IMR-90 (cell line): ENCODE results near the gene NPPA. TPM values are rescaled to one million over a fixed set of nuclear protein-coding genes. Genes with fewer than 3 reads are reported as not detected.

Source experiments
- ATAC-seq: fragments of 200-7000 bp; cut with Tn5 transposase; 2 replicates; pipeline ENCODE4 v1.9.1; 2020; ENCODE audit warnings: low read depth, mild to moderate bottlenecking, moderate library complexity
- BruUV-seq: library from RNA; stranded (reverse); fragments of 400-500 nt; replicated peaks from 2 replicates; lab custom pipeline; 2021; lab: Mats Ljungman, UMichigan
- CTCF ChIA-PET: fragments of 300-600 bp; formaldehyde crosslinking; extraction: SDS; loops from one replicate; lab custom pipeline; 2021; ENCODE audit warnings: antibody characterized with exemption; lab: Yijun Ruan, JAX
- POLR2A ChIA-PET: fragments of 300-600 bp; sonication (Branson Sonifier 250); formaldehyde crosslinking; loops from one replicate; lab custom pipeline; 2022; ENCODE audit warnings: antibody characterized with exemption; ENCODE audit not compliant: unreplicated experiment; lab: Charles Lee
- DNase-seq: peaks from one replicate; pipeline ENCODE4 v3.0.0; 2013
- H2AFZ ChIP-seq: replicated peaks from 2 replicates; pipeline ENCODE3; 2013; ENCODE audit warnings: low read length, mild to moderate bottlenecking; ENCODE audit not compliant: poor library complexity
- H2AK5ac ChIP-seq: 2 replicates; pipeline ENCODE4 v1.6.1; 2013; ENCODE audit warnings: low read depth, low read length, inconsistent platforms
- H2AK9ac ChIP-seq: replicated peaks from 2 replicates; pipeline ENCODE3; 2013; ENCODE audit warnings: mild to moderate bottlenecking, low read depth, low read length, moderate library complexity; ENCODE audit not compliant: poor library complexity
- H2BK120ac ChIP-seq: 2 replicates; pipeline ENCODE4 v1.6.1; 2013; ENCODE audit warnings: low read depth, low read length, inconsistent platforms
- H2BK15ac ChIP-seq: 3 replicates; pipeline ENCODE4 v1.6.1; 2013; ENCODE audit warnings: low read depth, low read length, inconsistent platforms
- H2BK20ac ChIP-seq: 2 replicates; pipeline ENCODE4 v1.6.1; 2013; ENCODE audit warnings: low read depth, mild to moderate bottlenecking, inconsistent platforms, low read length, moderate library complexity
- H2BK5ac ChIP-seq: 2 replicates; pipeline ENCODE4 v1.6.1; 2013; ENCODE audit warnings: mild to moderate bottlenecking, low read depth, low read length, inconsistent platforms; ENCODE audit not compliant: poor library complexity, severe bottlenecking
- H3K14ac ChIP-seq: replicated peaks from 2 replicates; pipeline ENCODE4 v1.6.1; 2013; ENCODE audit warnings: low read depth, low read length, inconsistent platforms
- H3K18ac ChIP-seq: 2 replicates; pipeline ENCODE4 v1.6.1; 2013; ENCODE audit warnings: low read depth, low read length, control low read depth
- H3K23ac ChIP-seq: 2 replicates; pipeline ENCODE4 v1.6.1; 2013; ENCODE audit warnings: low read depth, low read length, inconsistent platforms
- H3K27ac ChIP-seq: 2 replicates; pipeline ENCODE4 v1.5.1; 2013; ENCODE audit warnings: mild to moderate bottlenecking, control low read depth, low read length; ENCODE audit not compliant: insufficient read depth
- H3K27me3 ChIP-seq: 2 replicates; pipeline ENCODE4 v1.6.1; 2013; ENCODE audit warnings: low read length; ENCODE audit not compliant: control insufficient read depth, insufficient read depth
- H3K36me3 ChIP-seq: 2 replicates; pipeline ENCODE4 v1.6.1; 2013; ENCODE audit warnings: low read length, mixed read lengths; ENCODE audit not compliant: control insufficient read depth, insufficient read depth
- H3K4ac ChIP-seq: 2 replicates; pipeline ENCODE4 v1.6.1; 2013; ENCODE audit warnings: low read depth, low read length, inconsistent platforms
- H3K4me1 ChIP-seq: 2 replicates; pipeline ENCODE4 v1.6.1; 2013; ENCODE audit warnings: low read length, mixed read lengths; ENCODE audit not compliant: control insufficient read depth, insufficient read depth
- H3K4me2 ChIP-seq: 2 replicates; pipeline ENCODE4 v1.6.1; 2013; ENCODE audit warnings: low read depth, mild to moderate bottlenecking, control low read depth, low read length, moderate library complexity
- H3K4me3 ChIP-seq: 2 replicates; pipeline ENCODE4 v1.5.1; 2013; ENCODE audit warnings: low read depth, mild to moderate bottlenecking, control low read depth, low read length, moderate library complexity; ENCODE audit not compliant: insufficient read depth
- H3K56ac ChIP-seq: 2 replicates; pipeline ENCODE4 v1.6.1; 2013; ENCODE audit warnings: low read length, inconsistent platforms; ENCODE audit not compliant: insufficient read depth; ENCODE audit errors: extremely low read depth
- H3K79me1 ChIP-seq, 2 experiments: 2 replicates each; pipeline ENCODE4 v1.6.1; 2013; ENCODE audit warnings: low read length in 2 of 2, inconsistent platforms in 1 of 2, low read depth in 1 of 2
- H3K9ac ChIP-seq: 2 replicates; pipeline ENCODE4 v1.6.1; 2013; ENCODE audit warnings: low read depth, low read length, control low read depth
- H3K9me1 ChIP-seq: 2 replicates; pipeline ENCODE4 v1.6.1; 2013; ENCODE audit warnings: low read length, inconsistent platforms; ENCODE audit not compliant: insufficient read depth
- H3K9me3 ChIP-seq: 2 replicates; pipeline ENCODE4 v1.6.1; 2013; ENCODE audit warnings: low read length; ENCODE audit not compliant: control insufficient read depth, insufficient read depth
- H4K20me1 ChIP-seq: 2 replicates; pipeline ENCODE4 v1.6.1; 2013; ENCODE audit warnings: low read length, inconsistent platforms; ENCODE audit not compliant: insufficient read depth
- H4K5ac ChIP-seq: 2 replicates; pipeline ENCODE4 v1.6.1; 2013; ENCODE audit warnings: mild to moderate bottlenecking, low read depth, low read length, control low read depth
- H4K8ac ChIP-seq, 2 experiments: 2 replicates each; pipeline ENCODE4 v1.6.1; 2013; ENCODE audit warnings: low read depth in 2 of 2, low read length in 2 of 2, control low read depth in 1 of 2, inconsistent platforms in 1 of 2
- H4K91ac ChIP-seq: 2 replicates; pipeline ENCODE4 v1.6.1; 2013; ENCODE audit warnings: low read depth, low read length, inconsistent platforms; ENCODE audit not compliant: insufficient read depth
- FOS ChIP-seq: fragments of 150-350 bp; IDR thresholded peaks from 2 replicates; pipeline ENCODE4 v1.6.1; 2016; ENCODE audit warnings: low read depth, low read length
- POLR2A ChIP-seq: IDR thresholded peaks from 2 replicates; pipeline ENCODE4 v1.6.1; 2012; ENCODE audit warnings: mild to moderate bottlenecking, low read depth, low read length
- WGBS, 2 experiments: methylation state at CpG; one replicate each; pipeline versions ENCODE4 v1.1.5 to v1.1.7; 2013; ENCODE audit warnings: missing lambda C conversion rate in 2 of 2; ENCODE audit not compliant: insufficient read length in 1 of 2; ENCODE audit errors: extremely low coverage in 2 of 2; 5-methylcytosine and 5-hydroxymethylcytosine counted together
- dilution Hi-C: fragments of 300-500 bp; cut with HindIII; formaldehyde crosslinking; loops from one replicate; pipeline ENCODE4 v1.14.3; 2018; ENCODE audit warnings: low sequenced_read_pairs; ENCODE audit not compliant: unreplicated experiment
- in situ Hi-C: fragments of 300-500 bp; cut with MboI; formaldehyde crosslinking; loops from 3 replicates; pipeline ENCODE4 v1.14.3; 2019; ENCODE audit warnings: low sequenced_read_pairs, inconsistent platforms, mixed read lengths
- intact Hi-C: fragments of 100-400 bp; cut with micrococcal nuclease; formaldehyde crosslinking; loops from 2 replicates; pipeline ENCODE4 v1.10.0; 2022
- polyA plus RNA-seq, 3 experiments: library from polyadenylated mRNA; depleted of rRNA; stranded (reverse); fragments of >200 nt; gene quantifications; 2 replicates each; pipeline ENCODE4 v1.2.3, GENCODE V29; 2012; ENCODE audit warnings: low replicate concordance in 1 of 3
- total RNA-seq: library from RNA; depleted of rRNA; stranded (reverse); fragments of >200 nt; gene quantifications from 2 replicates; pipeline ENCODE4 v1.2.3, GENCODE V29; 2012

NPPA gene
- total and polyA plus RNA-seq, 2 of the 4 experiments (the other 2 are of a cell fraction), result not detected

DNA sequence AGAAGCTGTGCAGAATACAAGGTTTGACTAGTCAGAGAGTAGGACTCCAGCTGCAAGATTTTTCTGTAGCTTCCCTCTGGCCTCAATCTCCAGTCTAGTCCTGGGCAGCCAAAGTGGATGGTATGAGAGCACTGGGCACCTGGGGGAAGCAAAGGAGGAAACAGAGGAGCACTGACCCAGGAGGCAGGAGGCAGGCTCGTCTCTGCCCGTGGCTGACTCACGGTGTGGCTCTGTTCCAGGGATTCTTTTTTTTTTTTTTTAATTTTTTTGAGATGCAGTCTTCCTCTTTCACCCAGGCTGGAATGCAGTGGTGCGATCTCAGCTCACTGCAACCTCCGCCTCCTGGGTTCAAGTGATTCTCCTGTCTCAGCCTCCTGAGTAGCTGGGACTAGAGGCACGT lies 15.3 kb upstream of the NPPA start:
- BruUV-seq, result no TSS peak
- Histone ChIP-seq H3K4me1 (0 out of 2 replicates have a peak, but pooled peaks cover 1% of the 10 kb centered on the region), H2BK5ac (no peak overlapping the region), H3K4me2 (no peak overlapping the region), H2AFZ (no peak overlapping the region), H4K5ac (no peak overlapping the region), H4K91ac (no peak overlapping the region), H3K56ac (no peak overlapping the region), H3K27ac (no peak overlapping the region), H3K14ac (no peak overlapping the region), H3K4ac (no peak overlapping the region), H2BK15ac (no peak overlapping the region), H3K27me3 (peaks cover 24% of the 10 kb centered on the region), H3K36me3 (no peaks in the 10 kb centered on the region), H3K79me1 (no peaks in the 10 kb centered on the region), H3K18ac (no peak overlapping the region), H2BK20ac (no peak overlapping the region), H3K9ac (no peak overlapping the region), H2AK9ac (no peak overlapping the region), H4K20me1 (no peaks in the 10 kb centered on the region), H2BK120ac (no peak overlapping the region), H3K9me1 (peaks cover 4% of the 10 kb centered on the region; the same call in 1 of the 2 replicates), H3K23ac (no peak overlapping the region), H3K9me3 (no peaks in the 10 kb centered on the region), H2AK5ac (no peak overlapping the region), H4K8ac (no peak overlapping the region), H3K4me3 (no peak overlapping the region)
- intact Hi-C loops (no loop called here), in situ Hi-C loops (no loop called here), dilution Hi-C loops (no loop called here)
- no CpG with 5 or more reads among the region's 6 CpGs for WGBS, 2 experiments
- ATAC-seq (no peak), DNase-seq (no peak)
- TF ChIP-seq FOS (no peak), POLR2A (no peak)
- ChIA-PET POLR2A (no interaction called here), CTCF (no interaction called here)
